Right atrium auricular region (tissue), 2 donors: ENCODE results near the gene ATP2A1. TPM values are rescaled to one million over a fixed set of nuclear protein-coding genes. Genes with fewer than 3 reads are reported as not detected.

Experiments used
- DNase-seq: peaks from one replicate; pipeline ENCODE4 v3.0.0-alpha.2; 2019; ENCODE audit warnings: low spot score
- H3K27ac ChIP-seq, 2 donors: fragments of 200-600 bp; sonication (generic); 1 replicate in 1 of 2; 2 replicates in 1 of 2; pipeline ENCODE4 v1.5.1; 2016 to 2019
- H3K27me3 ChIP-seq, 2 donors: fragments of 200-600 bp; sonication (generic); one replicate each; pipeline versions ENCODE4 v1.5.1 to v1.6.0; 2017 to 2019
- H3K36me3 ChIP-seq: fragments of 200-600 bp; sonication (generic); one replicate; pipeline ENCODE4 v1.5.1; 2016
- H3K4me1 ChIP-seq, 2 donors: fragments of 200-600 bp; sonication (generic); one replicate each; pipeline versions ENCODE4 v1.5.1 to v1.6.0; 2017 to 2019
- H3K4me3 ChIP-seq, 2 donors: fragments of 200-600 bp; sonication (generic); 1 replicate in 1 of 2; 2 replicates in 1 of 2; pipeline ENCODE4 v1.5.1; 2017 to 2019; ENCODE audit warnings: mild to moderate bottlenecking in 1 of 2, moderate library complexity in 1 of 2
- H3K9me3 ChIP-seq, 2 donors: fragments of 200-600 bp; sonication (generic); one replicate each; pipeline ENCODE4 v1.5.1; 2019
- CTCF ChIP-seq, 2 donors: fragments of 200-600 bp; sonication (generic); IDR thresholded peaks; one replicate each; pipeline ENCODE4 v1.5.1; 2019; ENCODE audit warnings: antibody characterized with exemption in 2 of 2
- total RNA-seq, 2 donors: library from RNA; depleted of rRNA; stranded (reverse); fragments of >200 nt; gene quantifications; one replicate each; pipeline ENCODE4 v1.1.0, GENCODE V29; 2016

ATP2A1 gene
- total RNA-seq, 2 donors from 2014 or later: 0.26 TPM; not detected in 1

DNA sequence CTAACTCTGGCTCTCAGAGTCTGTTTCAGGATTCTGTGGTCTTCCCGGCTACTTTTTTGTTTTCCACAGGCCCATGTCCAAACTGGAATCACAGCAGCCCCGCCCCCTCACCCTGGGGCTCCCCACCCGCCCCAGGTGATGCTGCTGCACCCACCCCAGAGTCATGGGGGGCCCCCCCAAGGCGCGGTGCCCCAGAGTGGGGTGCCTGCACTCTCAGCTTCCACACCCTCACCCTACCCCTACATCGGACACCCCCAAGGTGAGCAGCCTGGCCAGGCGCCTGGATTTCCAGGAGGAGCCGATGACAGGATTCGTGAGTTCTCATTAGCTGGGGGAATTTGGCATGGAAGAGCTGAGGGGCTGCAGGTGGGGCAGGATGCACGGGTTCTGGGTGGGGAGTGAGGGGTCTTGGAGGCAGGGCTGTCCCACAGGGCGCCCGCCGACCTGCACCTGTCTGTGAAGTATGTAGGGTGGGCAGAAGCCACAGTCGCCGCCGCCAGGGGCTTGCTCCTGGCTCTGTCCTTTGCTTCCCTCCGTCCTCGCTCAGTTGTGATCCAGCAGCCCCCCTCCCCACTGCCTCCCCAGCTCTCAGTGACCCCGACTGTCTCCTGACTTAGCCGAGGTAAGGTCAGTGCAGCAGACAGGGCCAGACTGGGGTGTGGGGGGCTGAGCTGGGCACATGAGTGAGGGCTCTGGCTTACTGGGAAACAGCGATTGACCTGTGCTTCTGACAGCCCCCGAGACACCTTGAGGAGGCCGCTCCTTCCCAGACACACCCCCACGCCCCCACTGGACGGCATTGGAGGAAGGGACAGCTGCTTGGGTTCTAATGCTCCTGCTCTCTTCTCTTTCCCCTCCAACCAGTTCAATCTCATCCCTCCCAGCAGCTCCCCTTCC, 42.2 kb upstream of the ATP2A1 start:
- DNase-seq: no peak
- Histone ChIP-seq H3K9me3 (no peaks in the 10 kb centered on the region), H3K36me3 (peaks cover 61% of the 10 kb centered on the region)

GRCh38 chr16:28836761-28837064, 41.6 kb upstream of the ATP2A1 start:
- H3K4me3 ChIP-seq: no peak overlapping the region
- no peaks in the 10 kb centered on the region for H3K27me3 ChIP-seq
- H3K4me1 ChIP-seq: no peaks in the 10 kb centered on the region
- TF ChIP-seq CTCF (IDR thresholded peaks at IDR 0.05): no peak
- no peaks in the 10 kb centered on the region for H3K9me3 ChIP-seq
- peaks cover 61% of the 10 kb centered on the region for H3K36me3 ChIP-seq
- no peak overlapping the region for H3K27ac ChIP-seq
- DNase-seq: no peak

More for the DNA sequence above, 42.2 kb upstream of the ATP2A1 start:
- Histone ChIP-seq H3K27ac (no peak overlapping the region), H3K4me3 (no peak overlapping the region), H3K4me1 (no peaks in the 10 kb centered on the region), H3K27me3 (no peaks in the 10 kb centered on the region)
- no peak for TF ChIP-seq CTCF (IDR thresholded peaks at IDR 0.05)

GRCh38 chr16:28837672-28838557, 40.4 kb upstream of the ATP2A1 start:
- no peaks in the 10 kb centered on the region for H3K4me1 ChIP-seq
- peaks cover 61% of the 10 kb centered on the region for H3K36me3 ChIP-seq
- no peak overlapping the region for H3K27ac ChIP-seq
- no peaks in the 10 kb centered on the region for H3K27me3 ChIP-seq
- no peak for TF ChIP-seq CTCF (IDR thresholded peaks at IDR 0.05)
- H3K4me3 ChIP-seq: no peak overlapping the region
- DNase-seq: no peak
- H3K9me3 ChIP-seq: no peaks in the 10 kb centered on the region

DNA sequence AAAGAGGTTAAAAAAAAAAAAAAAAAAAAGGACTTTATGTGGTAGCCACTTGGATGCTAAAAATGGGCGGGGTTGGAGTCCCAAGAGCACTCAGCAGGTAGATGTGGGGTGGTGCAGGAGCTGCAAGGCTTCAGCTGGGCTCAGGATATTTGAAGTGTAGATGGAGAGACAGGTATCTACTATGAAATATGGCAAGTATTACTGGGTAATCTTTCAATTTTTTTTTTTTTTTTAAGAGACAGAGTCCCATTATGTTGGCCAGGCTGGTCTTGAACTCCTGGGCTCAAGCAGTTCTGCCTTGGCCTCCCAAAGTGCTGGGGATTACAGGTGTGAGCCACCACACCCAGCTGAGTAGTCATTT, 39.8 kb upstream of the ATP2A1 start:
- DNase-seq: no peak
- Histone ChIP-seq H3K36me3 (peaks cover 61% of the 10 kb centered on the region), H3K27me3 (no peaks in the 10 kb centered on the region), H3K9me3 (no peaks in the 10 kb centered on the region), H3K4me1 (no peaks in the 10 kb centered on the region), H3K4me3 (no peak overlapping the region), H3K27ac (no peak overlapping the region)
- TF ChIP-seq CTCF (IDR thresholded peaks at IDR 0.05): no peak

GRCh38 chr16:28839004-28839639, 39.2 kb upstream of the ATP2A1 start:
- peaks cover 61% of the 10 kb centered on the region for H3K36me3 ChIP-seq
- DNase-seq: no peak
- H3K27ac ChIP-seq: no peak overlapping the region
- no peaks in the 10 kb centered on the region for H3K27me3 ChIP-seq
- no peak for TF ChIP-seq CTCF (IDR thresholded peaks at IDR 0.05)
- H3K9me3 ChIP-seq: no peaks in the 10 kb centered on the region
- no peak overlapping the region for H3K4me3 ChIP-seq
- H3K4me1 ChIP-seq: no peaks in the 10 kb centered on the region
